Chondrocyte (in vitro differentiated cells): ENCODE data around the gene DTHD1. TPM values are rescaled to one million over a fixed set of nuclear protein-coding genes. Genes with fewer than 3 reads are reported as not detected.

Experiments used
- DNase-seq: peaks from one replicate; pipeline ENCODE4 v3.0.0; 2021; ENCODE audit warnings: mixed read lengths, low spot score
- H3K27ac Mint-ChIP-seq: one replicate; pipeline ENCODE4 v1.8.0; 2021; ENCODE audit warnings: mild to moderate bottlenecking, moderate library complexity, mixed read lengths; ENCODE audit not compliant: unreplicated experiment
- H3K27me3 Mint-ChIP-seq: 2 replicates; pipeline ENCODE4 v1.8.0; 2021; ENCODE audit warnings: low read depth, mixed read lengths
- H3K36me3 Mint-ChIP-seq: 2 replicates; pipeline ENCODE4 v1.8.0; 2021; ENCODE audit warnings: low read depth, mixed read lengths
- H3K4me1 Mint-ChIP-seq: 2 replicates; pipeline ENCODE4 v1.8.0; 2021; ENCODE audit warnings: low read depth, mild to moderate bottlenecking, mixed read lengths
- H3K4me3 Mint-ChIP-seq: one replicate; pipeline ENCODE4 v1.8.0; 2021; ENCODE audit warnings: mild to moderate bottlenecking, moderate library complexity, mixed read lengths; ENCODE audit not compliant: unreplicated experiment
- H3K9me3 Mint-ChIP-seq: 2 replicates; pipeline ENCODE4 v1.8.0; 2021; ENCODE audit warnings: low read depth, mixed read lengths
- CTCF ChIP-seq: fragments of 200-600 bp; sonication (generic); IDR thresholded peaks from 2 replicates; pipeline ENCODE4 v1.5.0; 2021; ENCODE audit warnings: antibody characterized with exemption, mild to moderate bottlenecking, moderate library complexity
- total RNA-seq: library from RNA; stranded (reverse); gene quantifications from 3 replicates; pipeline ENCODE4 v1.2.1, GENCODE V29; 2021

Gene DTHD1
- total RNA-seq, 1 donor from 2014 or later, result not detected

- Mint-ChIP-seq H3K4me1 (no peaks in the 10 kb centered on the region), H3K27ac (no peak overlapping the region), H3K27me3 (peaks cover 4% of the 10 kb centered on the region), H3K4me3 (no peak overlapping the region), H3K36me3 (no peaks in the 10 kb centered on the region), H3K9me3 (no peaks in the 10 kb centered on the region)
- no peak for TF ChIP-seq CTCF
- DNase-seq, result no peak
Measured at GRCh38 chr4:36264207-36264826, 17.1 kb upstream of the DTHD1 start.

- Mint-ChIP-seq H3K4me3 (no peak overlapping the region), H3K27me3 (peaks cover 4% of the 10 kb centered on the region), H3K36me3 (no peaks in the 10 kb centered on the region), H3K9me3 (no peaks in the 10 kb centered on the region), H3K4me1 (no peaks in the 10 kb centered on the region), H3K27ac (no peak overlapping the region)
- no peak for TF ChIP-seq CTCF
- no peak for DNase-seq
Measured at GRCh38 chr4:36267486-36268268, 13.7 kb upstream of the DTHD1 start.

- Mint-ChIP-seq H3K9me3 (no peaks in the 10 kb centered on the region), H3K27ac (no peak overlapping the region), H3K36me3 (no peaks in the 10 kb centered on the region), H3K4me3 (no peak overlapping the region), H3K27me3 (peaks cover 4% of the 10 kb centered on the region), H3K4me1 (no peaks in the 10 kb centered on the region)
- DNase-seq, result no peak
- no peak for TF ChIP-seq CTCF
Measured at GRCh38 chr4:36269101-36269500, 12.3 kb upstream of the DTHD1 start.

- H3K4me1 Mint-ChIP-seq, result no peaks in the 10 kb centered on the region
- no peaks in the 10 kb centered on the region for H3K9me3 Mint-ChIP-seq
- no peak overlapping the region for H3K4me3 Mint-ChIP-seq
- no peak for DNase-seq
- H3K36me3 Mint-ChIP-seq, result no peaks in the 10 kb centered on the region
- TF ChIP-seq CTCF, result no peak
- peaks cover 4% of the 10 kb centered on the region for H3K27me3 Mint-ChIP-seq
- no peak overlapping the region for H3K27ac Mint-ChIP-seq
Measured at GRCh38 chr4:36269533-36270173, 11.8 kb upstream of the DTHD1 start.

- no peak overlapping the region for H3K4me3 Mint-ChIP-seq
- H3K36me3 Mint-ChIP-seq, result no peaks in the 10 kb centered on the region
- no peak overlapping the region for H3K27ac Mint-ChIP-seq
- TF ChIP-seq CTCF, result no peak
- no peaks in the 10 kb centered on the region for H3K27me3 Mint-ChIP-seq
- DNase-seq, result no peak
- no peaks in the 10 kb centered on the region for H3K4me1 Mint-ChIP-seq
- no peaks in the 10 kb centered on the region for H3K9me3 Mint-ChIP-seq
Measured at GRCh38 chr4:36273276-36273675, 8.1 kb upstream of the DTHD1 start.
